OCI-LY7 (cell line): ENCODE data around the gene SGTB. TPM values are rescaled to one million over a fixed set of nuclear protein-coding genes. Genes with fewer than 3 reads are reported as not detected.

ENCODE experiments used
- BruUV-seq: library from RNA; stranded (reverse); fragments of 400-500 nt; replicated peaks from 2 replicates; lab custom pipeline; 2021; lab: Mats Ljungman, UMichigan
- CTCF ChIA-PET: fragments of 300-600 bp; sonication (Branson Sonifier 250); formaldehyde crosslinking; loops from one replicate; lab custom pipeline; 2022; ENCODE audit warnings: antibody characterized with exemption; ENCODE audit not compliant: unreplicated experiment; lab: Charles Lee
- POLR2A ChIA-PET: fragments of 300-600 bp; sonication (Branson Sonifier 250); formaldehyde crosslinking; loops from one replicate; lab custom pipeline; 2022; ENCODE audit warnings: antibody characterized with exemption; lab: Charles Lee
- DNase-seq: peaks from one replicate; pipeline ENCODE4 v3.0.0-alpha.2; 2015; ENCODE audit warnings: low spot score
- H2AFZ ChIP-seq: fragments of 200-600 bp; sonication (generic), shearing (Covaris generic); 2 replicates; pipeline ENCODE4 v1.6.1; 2014; ENCODE audit warnings: mild to moderate bottlenecking, antibody characterized with exemption, low read length, moderate library complexity
- H3K27ac ChIP-seq: fragments of 200-600 bp; sonication (generic); 2 replicates; pipeline ENCODE4 v1.5.1; 2014; ENCODE audit warnings: mixed run types, low read depth, mild to moderate bottlenecking, moderate library complexity, low read length, inconsistent platforms; ENCODE audit not compliant: poor library complexity, severe bottlenecking
- H3K36me3 ChIP-seq: fragments of 200-600 bp; sonication (generic); 2 replicates; pipeline ENCODE4 v1.6.1; 2014; ENCODE audit warnings: mild to moderate bottlenecking, antibody characterized with exemption, low read length, moderate library complexity, mixed read lengths; ENCODE audit not compliant: insufficient read depth
- H3K4me1 ChIP-seq: fragments of 200-600 bp; sonication (generic); 2 replicates; pipeline ENCODE4 v1.5.1; 2014; ENCODE audit warnings: mild to moderate bottlenecking, low read length; ENCODE audit not compliant: insufficient read depth, poor library complexity, severe bottlenecking
- H3K4me2 ChIP-seq: fragments of 200-600 bp; sonication (generic); 2 replicates; pipeline ENCODE4 v1.6.1; 2014; ENCODE audit warnings: mild to moderate bottlenecking, low read length
- H3K4me3 ChIP-seq: fragments of 200-600 bp; sonication (generic); 2 replicates; pipeline ENCODE4 v1.5.1; 2014; ENCODE audit warnings: mild to moderate bottlenecking, low read depth, low read length; ENCODE audit not compliant: poor library complexity, severe bottlenecking
- H3K79me2 ChIP-seq: fragments of 200-600 bp; sonication (generic); 2 replicates; pipeline ENCODE4 v1.6.1; 2016; ENCODE audit warnings: low read depth, mild to moderate bottlenecking, low read length, moderate library complexity, mixed read lengths; ENCODE audit not compliant: insufficient read depth
- H3K9me2 ChIP-seq: fragments of 200-600 bp; sonication (generic); 2 replicates; pipeline ENCODE4 v1.6.1; 2016; ENCODE audit warnings: mild to moderate bottlenecking, low read length, mixed read lengths; ENCODE audit not compliant: insufficient read depth
- H3K9me3 ChIP-seq: fragments of 200-600 bp; sonication (generic); 2 replicates; pipeline ENCODE4 v1.6.1; 2014; ENCODE audit warnings: mild to moderate bottlenecking, mixed run types, low read length, mixed read lengths
- H4K20me1 ChIP-seq: fragments of 200-600 bp; sonication (generic); 2 replicates; pipeline ENCODE4 v1.6.1; 2014; ENCODE audit warnings: mild to moderate bottlenecking, antibody characterized with exemption, low read length, moderate library complexity, mixed read lengths; ENCODE audit not compliant: insufficient read depth
- EZH2phosphoT487 ChIP-seq: fragments of 200-600 bp; sonication (generic); IDR thresholded peaks from 2 replicates; pipeline ENCODE4 v1.6.1; 2018; ENCODE audit warnings: low read depth, borderline replicate concordance, mild to moderate bottlenecking, mixed run types, antibody characterized with exemption, low read length, moderate library complexity, mixed read lengths
- intact Hi-C: fragments of 100-400 bp; cut with micrococcal nuclease; formaldehyde crosslinking; loops from one replicate; pipeline ENCODE4 v1.10.0; 2022; ENCODE audit not compliant: unreplicated experiment
- total RNA-seq, 2 experiments: library from RNA; depleted of rRNA in 1 of 2; stranded (reverse); fragments of >200 nt in 1 of 2; shearing (Covaris generic) in 1 of 2; gene quantifications; 2 replicates each; pipeline ENCODE4 v1.2.3, GENCODE V29; 2014 to 2022
- TF ChIP-seq, protein P1 (sequence below): fragments of 200-600 bp; sonication (generic); conservative IDR thresholded peaks from 2 replicates; pipeline ENCODE4 v1.5.1; 2014; ENCODE audit warnings: mild to moderate bottlenecking, antibody characterized with exemption, low read length, moderate library complexity, mixed read lengths

The SGTB gene
- total RNA-seq, 2 experiments from 2014 or later = 4.3 to 8.7 TPM

DNA sequence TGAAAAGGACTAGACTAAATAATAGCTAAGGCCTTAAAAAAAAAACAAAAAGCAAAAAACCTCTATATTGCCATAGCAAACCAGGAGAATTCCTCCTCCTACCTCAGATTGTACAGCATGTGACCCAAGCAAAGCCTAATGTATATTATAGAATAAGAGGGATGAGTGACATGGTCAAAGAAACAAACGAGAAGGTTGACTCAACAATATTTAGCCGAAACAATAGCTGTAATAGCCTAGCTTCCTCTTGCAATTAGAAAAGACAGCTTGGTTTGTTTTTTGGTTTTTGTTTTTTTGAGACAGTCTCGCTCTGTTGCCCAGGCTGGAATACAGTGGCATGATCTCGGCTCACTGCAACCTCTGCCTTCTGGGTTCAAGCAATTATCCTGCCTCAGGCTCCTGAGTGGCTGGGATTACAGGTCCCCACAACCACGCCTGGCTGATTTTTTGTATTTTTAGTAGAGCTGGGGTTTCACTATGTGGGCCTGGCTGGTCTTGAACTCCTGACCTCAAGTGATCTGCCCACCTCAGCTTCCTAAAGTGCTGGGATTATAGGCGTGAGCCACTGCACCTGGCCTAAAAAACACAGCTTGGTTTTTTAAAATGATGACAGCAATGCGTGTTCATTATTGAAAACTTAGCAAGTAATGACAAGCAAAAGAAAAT lies 5.7 kb upstream of the SGTB start:
- Histone ChIP-seq H2AFZ (no peak overlapping the region), H3K79me2 (peaks cover 34% of the 10 kb centered on the region), H3K4me3 (no peak overlapping the region), H3K4me2 (peak overlapping the region; percentile 4; the same call in 1 of the 2 replicates), H3K36me3 (no peaks in the 10 kb centered on the region), H3K4me1 (peaks cover 31% of the 10 kb centered on the region), H3K9me3 (no peaks in the 10 kb centered on the region), H4K20me1 (no peaks in the 10 kb centered on the region), H3K27ac (no peak overlapping the region), H3K9me2 (no peaks in the 10 kb centered on the region)
- BruUV-seq = no TSS peak
- TF ChIP-seq, protein P1, sequence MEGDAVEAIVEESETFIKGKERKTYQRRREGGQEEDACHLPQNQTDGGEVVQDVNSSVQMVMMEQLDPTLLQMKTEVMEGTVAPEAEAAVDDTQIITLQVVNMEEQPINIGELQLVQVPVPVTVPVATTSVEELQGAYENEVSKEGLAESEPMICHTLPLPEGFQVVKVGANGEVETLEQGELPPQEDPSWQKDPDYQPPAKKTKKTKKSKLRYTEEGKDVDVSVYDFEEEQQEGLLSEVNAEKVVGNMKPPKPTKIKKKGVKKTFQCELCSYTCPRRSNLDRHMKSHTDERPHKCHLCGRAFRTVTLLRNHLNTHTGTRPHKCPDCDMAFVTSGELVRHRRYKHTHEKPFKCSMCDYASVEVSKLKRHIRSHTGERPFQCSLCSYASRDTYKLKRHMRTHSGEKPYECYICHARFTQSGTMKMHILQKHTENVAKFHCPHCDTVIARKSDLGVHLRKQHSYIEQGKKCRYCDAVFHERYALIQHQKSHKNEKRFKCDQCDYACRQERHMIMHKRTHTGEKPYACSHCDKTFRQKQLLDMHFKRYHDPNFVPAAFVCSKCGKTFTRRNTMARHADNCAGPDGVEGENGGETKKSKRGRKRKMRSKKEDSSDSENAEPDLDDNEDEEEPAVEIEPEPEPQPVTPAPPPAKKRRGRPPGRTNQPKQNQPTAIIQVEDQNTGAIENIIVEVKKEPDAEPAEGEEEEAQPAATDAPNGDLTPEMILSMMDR = no peak
- TF ChIP-seq EZH2phosphoT487 = no peak
- ChIA-PET CTCF (no interaction called here), POLR2A (interaction anchor here (0.6 to 1.8 kb wide), 5 partner anchors 14 to 247 kb away, joined by 4 to 9 read pairs (median 5); no protein-coding TSS in a partner anchor)
- DNase-seq = no peak
- intact Hi-C loops = no loop called here

DNA sequence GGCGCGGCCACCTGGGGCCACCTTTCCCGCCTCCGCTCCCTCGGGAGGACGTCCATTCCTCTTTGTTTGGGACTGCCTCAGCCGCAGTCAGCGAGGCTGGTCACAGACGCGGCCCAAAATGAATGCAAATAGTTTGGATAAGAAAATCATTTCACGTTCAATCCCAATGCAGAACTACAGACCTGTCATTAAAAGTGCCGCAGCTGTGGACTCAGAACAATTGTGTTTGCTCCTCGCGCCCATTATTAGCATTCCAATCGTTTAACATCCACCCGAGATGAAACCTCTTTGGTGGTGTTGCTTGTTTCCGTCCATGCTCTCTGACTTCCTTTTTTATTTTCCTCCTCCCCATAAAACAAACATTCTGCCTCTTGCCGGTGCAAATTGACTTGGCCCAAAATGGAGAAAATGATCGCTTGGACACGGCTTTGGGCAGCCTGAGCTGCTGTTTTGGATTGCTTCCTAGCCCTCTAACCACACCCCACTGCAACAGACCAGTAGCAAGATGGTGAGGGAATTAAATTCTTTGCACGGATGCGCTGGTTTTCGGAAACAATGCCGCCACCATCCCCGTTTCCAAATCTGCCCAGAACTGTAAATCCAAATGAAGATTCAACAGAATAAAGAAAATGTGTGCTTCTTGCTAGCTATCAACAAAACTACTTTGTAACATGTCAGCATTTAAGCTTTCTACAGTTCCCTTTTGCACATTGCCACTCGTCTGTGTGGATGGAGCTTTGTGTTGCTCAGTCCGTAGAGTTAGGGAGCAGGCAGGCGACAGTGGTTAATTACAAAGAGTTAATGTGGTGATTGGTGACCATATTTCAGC lies 880 bp upstream of the SGTB start:
- Histone ChIP-seq H2AFZ (peak overlapping the region; percentile 93), H3K9me3 (no peaks in the 10 kb centered on the region), H3K27ac (peak overlapping the region; percentile 5), H3K4me1 (peaks cover 47% of the 10 kb centered on the region), H3K9me2 (no peaks in the 10 kb centered on the region), H3K4me3 (peak overlapping the region; percentile 89), H3K79me2 (peaks cover 40% of the 10 kb centered on the region), H3K36me3 (peaks cover 21% of the 10 kb centered on the region; the same call in 1 of the 2 replicates), H3K4me2 (peak overlapping the region; percentile 87), H4K20me1 (no peaks in the 10 kb centered on the region)
- POLR2A ChIA-PET = interaction anchor here (0.6 to 1.7 kb wide), 4 partner anchors 12 to 463 kb away, joined by 3 to 9 read pairs (median 3); no protein-coding TSS in a partner anchor
- peak; percentile 33 for DNase-seq
- CTCF ChIA-PET = interaction anchor here (0.7 kb wide), 1 partner anchor 99 kb away, joined by 3 read pairs; the partner anchor contains the start of gene TRIM23
- no peak for TF ChIP-seq EZH2phosphoT487
- TF ChIP-seq, protein P1 = no peak
- BruUV-seq = TSS peak; percentile 79
- intact Hi-C loops = loop anchor here (5.0 kb wide), 2 partner anchors 100 to 205 kb away; partner anchors contain the start of genes ERBIN and TRIM23
